Measurements from ENCODE around the gene RPL41.

RPL41 gene

DNA sequence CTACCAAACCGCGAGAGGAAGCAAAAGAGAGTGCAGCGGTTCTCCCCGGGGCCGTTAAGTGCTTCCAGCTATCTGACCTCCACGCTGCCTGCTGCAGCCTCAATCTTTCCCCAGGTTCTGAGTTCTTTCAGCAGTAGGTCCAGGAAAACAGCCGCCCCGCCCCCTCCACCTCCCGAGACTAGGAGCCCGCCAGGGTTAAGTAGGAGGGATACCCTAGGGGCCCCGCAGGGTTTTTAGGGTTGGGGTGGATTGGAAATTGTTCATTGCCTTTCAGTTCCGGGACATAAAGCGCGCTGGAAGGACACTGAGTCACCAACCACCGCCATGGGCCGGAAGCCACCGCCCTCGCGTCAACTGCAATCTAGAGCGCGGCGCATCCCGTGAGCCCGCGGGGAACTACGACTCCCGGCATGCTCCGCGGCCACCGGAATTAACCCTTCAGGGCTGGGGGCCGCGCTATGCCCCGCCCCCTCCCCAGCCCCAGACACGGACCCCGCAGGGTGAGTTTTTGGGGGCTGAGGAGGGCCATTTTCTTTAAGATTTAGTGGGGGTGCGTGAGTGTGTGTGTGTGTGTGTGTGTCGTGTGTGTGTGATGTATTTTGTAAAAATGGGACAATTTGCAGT lies 35.8 kb downstream of the RPL41 start, which contains the start of gene MYL6B (continued):
- TF ChIP-seq, protein P1, sequence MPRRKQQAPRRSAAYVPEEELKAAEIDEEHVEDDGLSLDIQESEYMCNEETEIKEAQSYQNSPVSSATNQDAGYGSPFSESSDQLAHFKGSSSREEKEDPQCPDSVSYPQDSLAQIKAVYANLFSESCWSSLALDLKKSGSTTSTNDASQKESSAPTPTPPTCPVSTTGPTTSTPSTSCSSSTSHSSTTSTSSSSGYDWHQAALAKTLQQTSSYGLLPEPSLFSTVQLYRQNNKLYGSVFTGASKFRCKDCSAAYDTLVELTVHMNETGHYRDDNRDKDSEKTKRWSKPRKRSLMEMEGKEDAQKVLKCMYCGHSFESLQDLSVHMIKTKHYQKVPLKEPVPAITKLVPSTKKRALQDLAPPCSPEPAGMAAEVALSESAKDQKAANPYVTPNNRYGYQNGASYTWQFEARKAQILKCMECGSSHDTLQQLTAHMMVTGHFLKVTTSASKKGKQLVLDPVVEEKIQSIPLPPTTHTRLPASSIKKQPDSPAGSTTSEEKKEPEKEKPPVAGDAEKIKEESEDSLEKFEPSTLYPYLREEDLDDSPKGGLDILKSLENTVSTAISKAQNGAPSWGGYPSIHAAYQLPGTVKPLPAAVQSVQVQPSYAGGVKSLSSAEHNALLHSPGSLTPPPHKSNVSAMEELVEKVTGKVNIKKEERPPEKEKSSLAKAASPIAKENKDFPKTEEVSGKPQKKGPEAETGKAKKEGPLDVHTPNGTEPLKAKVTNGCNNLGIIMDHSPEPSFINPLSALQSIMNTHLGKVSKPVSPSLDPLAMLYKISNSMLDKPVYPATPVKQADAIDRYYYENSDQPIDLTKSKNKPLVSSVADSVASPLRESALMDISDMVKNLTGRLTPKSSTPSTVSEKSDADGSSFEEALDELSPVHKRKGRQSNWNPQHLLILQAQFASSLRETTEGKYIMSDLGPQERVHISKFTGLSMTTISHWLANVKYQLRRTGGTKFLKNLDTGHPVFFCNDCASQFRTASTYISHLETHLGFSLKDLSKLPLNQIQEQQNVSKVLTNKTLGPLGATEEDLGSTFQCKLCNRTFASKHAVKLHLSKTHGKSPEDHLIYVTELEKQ (tag by site-specific recombination; IDR thresholded peaks at IDR 0.05; ENCODE audit: borderline replicate concordance): peak; percentile 11; the same call in 1 of the 2 replicates
- TF ChIP-seq SP3 (tag by site-specific recombination; IDR thresholded peaks at IDR 0.05): peak; percentile 94
- TF ChIP-seq, protein P2, sequence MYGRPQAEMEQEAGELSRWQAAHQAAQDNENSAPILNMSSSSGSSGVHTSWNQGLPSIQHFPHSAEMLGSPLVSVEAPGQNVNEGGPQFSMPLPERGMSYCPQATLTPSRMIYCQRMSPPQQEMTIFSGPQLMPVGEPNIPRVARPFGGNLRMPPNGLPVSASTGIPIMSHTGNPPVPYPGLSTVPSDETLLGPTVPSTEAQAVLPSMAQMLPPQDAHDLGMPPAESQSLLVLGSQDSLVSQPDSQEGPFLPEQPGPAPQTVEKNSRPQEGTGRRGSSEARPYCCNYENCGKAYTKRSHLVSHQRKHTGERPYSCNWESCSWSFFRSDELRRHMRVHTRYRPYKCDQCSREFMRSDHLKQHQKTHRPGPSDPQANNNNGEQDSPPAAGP (tag by site-specific recombination; IDR thresholded peaks at IDR 0.05): peak; percentile 75; the same call in 1 of the 2 replicates
- peak; percentile 69; the same call in 1 of the 2 replicates for TF ChIP-seq ZBTB48 (tag by site-specific recombination; IDR thresholded peaks at IDR 0.05)
- TF ChIP-seq ZFP37 (tag by site-specific recombination; IDR thresholded peaks at IDR 0.05): 0 out of 2 replicates have a peak, but pooled peaks have one; percentile 25
- TF ChIP-seq ZNF501 (tag by site-specific recombination; IDR thresholded peaks at IDR 0.05): peak; percentile 64
- TF ChIP-seq ZNF324 (tag by site-specific recombination; IDR thresholded peaks at IDR 0.05): peak; percentile 66
- TF ChIP-seq ZNF600 (tag by site-specific recombination; IDR thresholded peaks at IDR 0.05): 0 out of 2 replicates have a peak, but pooled peaks have one; percentile 13
- TF ChIP-seq, protein P3, sequence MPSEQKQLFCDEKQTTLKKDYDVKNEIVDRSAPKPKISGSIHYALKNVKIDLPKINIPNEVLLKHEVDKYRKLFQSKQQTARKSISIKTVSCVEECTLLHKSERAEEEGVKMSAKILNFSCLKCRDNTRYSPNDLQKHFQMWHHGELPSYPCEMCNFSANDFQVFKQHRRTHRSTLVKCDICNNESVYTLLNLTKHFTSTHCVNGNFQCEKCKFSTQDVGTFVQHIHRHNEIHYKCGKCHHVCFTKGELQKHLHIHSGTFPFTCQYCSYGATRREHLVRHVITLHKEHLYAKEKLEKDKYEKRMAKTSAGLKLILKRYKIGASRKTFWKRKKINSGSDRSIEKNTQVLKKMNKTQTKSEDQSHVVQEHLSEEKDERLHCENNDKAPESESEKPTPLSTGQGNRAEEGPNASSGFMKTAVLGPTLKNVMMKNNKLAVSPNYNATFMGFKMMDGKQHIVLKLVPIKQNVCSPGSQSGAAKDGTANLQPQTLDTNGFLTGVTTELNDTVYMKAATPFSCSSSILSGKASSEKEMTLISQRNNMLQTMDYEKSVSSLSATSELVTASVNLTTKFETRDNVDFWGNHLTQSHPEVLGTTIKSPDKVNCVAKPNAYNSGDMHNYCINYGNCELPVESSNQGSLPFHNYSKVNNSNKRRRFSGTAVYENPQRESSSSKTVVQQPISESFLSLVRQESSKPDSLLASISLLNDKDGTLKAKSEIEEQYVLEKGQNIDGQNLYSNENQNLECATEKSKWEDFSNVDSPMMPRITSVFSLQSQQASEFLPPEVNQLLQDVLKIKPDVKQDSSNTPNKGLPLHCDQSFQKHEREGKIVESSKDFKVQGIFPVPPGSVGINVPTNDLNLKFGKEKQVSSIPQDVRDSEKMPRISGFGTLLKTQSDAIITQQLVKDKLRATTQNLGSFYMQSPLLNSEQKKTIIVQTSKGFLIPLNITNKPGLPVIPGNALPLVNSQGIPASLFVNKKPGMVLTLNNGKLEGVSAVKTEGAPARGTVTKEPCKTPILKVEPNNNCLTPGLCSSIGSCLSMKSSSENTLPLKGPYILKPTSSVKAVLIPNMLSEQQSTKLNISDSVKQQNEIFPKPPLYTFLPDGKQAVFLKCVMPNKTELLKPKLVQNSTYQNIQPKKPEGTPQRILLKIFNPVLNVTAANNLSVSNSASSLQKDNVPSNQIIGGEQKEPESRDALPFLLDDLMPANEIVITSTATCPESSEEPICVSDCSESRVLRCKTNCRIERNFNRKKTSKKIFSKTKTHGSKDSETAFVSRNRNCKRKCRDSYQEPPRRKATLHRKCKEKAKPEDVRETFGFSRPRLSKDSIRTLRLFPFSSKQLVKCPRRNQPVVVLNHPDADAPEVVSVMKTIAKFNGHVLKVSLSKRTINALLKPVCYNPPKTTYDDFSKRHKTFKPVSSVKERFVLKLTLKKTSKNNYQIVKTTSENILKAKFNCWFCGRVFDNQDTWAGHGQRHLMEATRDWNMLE (tag by site-specific recombination; conservative IDR thresholded peaks at IDR 0.05; ENCODE audit: low read depth): peak; percentile 68; the same call in 1 of the 2 replicates
- TF ChIP-seq, protein P4, sequence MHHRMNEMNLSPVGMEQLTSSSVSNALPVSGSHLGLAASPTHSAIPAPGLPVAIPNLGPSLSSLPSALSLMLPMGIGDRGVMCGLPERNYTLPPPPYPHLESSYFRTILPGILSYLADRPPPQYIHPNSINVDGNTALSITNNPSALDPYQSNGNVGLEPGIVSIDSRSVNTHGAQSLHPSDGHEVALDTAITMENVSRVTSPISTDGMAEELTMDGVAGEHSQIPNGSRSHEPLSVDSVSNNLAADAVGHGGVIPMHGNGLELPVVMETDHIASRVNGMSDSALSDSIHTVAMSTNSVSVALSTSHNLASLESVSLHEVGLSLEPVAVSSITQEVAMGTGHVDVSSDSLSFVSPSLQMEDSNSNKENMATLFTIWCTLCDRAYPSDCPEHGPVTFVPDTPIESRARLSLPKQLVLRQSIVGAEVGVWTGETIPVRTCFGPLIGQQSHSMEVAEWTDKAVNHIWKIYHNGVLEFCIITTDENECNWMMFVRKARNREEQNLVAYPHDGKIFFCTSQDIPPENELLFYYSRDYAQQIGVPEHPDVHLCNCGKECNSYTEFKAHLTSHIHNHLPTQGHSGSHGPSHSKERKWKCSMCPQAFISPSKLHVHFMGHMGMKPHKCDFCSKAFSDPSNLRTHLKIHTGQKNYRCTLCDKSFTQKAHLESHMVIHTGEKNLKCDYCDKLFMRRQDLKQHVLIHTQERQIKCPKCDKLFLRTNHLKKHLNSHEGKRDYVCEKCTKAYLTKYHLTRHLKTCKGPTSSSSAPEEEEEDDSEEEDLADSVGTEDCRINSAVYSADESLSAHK (tag by site-specific recombination; IDR thresholded peaks at IDR 0.05): no peak
- TF ChIP-seq, protein P5, sequence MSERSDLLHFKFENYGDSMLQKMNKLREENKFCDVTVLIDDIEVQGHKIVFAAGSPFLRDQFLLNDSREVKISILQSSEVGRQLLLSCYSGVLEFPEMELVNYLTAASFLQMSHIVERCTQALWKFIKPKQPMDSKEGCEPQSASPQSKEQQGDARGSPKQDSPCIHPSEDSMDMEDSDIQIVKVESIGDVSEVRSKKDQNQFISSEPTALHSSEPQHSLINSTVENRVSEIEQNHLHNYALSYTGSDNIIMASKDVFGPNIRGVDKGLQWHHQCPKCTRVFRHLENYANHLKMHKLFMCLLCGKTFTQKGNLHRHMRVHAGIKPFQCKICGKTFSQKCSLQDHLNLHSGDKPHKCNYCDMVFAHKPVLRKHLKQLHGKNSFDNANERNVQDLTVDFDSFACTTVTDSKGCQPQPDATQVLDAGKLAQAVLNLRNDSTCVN (tag by site-specific recombination; optimal IDR thresholded peaks at IDR 0.05): peak; percentile 63
- TF ChIP-seq, protein P6, sequence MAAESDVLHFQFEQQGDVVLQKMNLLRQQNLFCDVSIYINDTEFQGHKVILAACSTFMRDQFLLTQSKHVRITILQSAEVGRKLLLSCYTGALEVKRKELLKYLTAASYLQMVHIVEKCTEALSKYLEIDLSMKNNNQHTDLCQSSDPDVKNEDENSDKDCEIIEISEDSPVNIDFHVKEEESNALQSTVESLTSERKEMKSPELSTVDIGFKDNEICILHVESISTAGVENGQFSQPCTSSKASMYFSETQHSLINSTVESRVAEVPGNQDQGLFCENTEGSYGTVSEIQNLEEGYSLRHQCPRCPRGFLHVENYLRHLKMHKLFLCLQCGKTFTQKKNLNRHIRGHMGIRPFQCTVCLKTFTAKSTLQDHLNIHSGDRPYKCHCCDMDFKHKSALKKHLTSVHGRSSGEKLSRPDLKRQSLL (tag by site-specific recombination; IDR thresholded peaks at IDR 0.05): peak; percentile 71; the same call in 1 of the 2 replicates
- TF ChIP-seq, protein P7, sequence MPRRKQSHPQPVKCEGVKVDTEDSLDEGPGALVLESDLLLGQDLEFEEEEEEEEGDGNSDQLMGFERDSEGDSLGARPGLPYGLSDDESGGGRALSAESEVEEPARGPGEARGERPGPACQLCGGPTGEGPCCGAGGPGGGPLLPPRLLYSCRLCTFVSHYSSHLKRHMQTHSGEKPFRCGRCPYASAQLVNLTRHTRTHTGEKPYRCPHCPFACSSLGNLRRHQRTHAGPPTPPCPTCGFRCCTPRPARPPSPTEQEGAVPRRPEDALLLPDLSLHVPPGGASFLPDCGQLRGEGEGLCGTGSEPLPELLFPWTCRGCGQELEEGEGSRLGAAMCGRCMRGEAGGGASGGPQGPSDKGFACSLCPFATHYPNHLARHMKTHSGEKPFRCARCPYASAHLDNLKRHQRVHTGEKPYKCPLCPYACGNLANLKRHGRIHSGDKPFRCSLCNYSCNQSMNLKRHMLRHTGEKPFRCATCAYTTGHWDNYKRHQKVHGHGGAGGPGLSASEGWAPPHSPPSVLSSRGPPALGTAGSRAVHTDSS (tag by site-specific recombination; IDR thresholded peaks at IDR 0.05): peak; percentile 9; the same call in 1 of the 2 replicates
- TF ChIP-seq KLF16 (tag by site-specific recombination; IDR thresholded peaks at IDR 0.05): peak; percentile 95
- TF ChIP-seq ZFP69B (tag by site-specific recombination; IDR thresholded peaks at IDR 0.05): peak; percentile 56
- TF ChIP-seq, protein P8, sequence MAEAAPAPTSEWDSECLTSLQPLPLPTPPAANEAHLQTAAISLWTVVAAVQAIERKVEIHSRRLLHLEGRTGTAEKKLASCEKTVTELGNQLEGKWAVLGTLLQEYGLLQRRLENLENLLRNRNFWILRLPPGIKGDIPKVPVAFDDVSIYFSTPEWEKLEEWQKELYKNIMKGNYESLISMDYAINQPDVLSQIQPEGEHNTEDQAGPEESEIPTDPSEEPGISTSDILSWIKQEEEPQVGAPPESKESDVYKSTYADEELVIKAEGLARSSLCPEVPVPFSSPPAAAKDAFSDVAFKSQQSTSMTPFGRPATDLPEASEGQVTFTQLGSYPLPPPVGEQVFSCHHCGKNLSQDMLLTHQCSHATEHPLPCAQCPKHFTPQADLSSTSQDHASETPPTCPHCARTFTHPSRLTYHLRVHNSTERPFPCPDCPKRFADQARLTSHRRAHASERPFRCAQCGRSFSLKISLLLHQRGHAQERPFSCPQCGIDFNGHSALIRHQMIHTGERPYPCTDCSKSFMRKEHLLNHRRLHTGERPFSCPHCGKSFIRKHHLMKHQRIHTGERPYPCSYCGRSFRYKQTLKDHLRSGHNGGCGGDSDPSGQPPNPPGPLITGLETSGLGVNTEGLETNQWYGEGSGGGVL (tag by site-specific recombination; IDR thresholded peaks at IDR 0.05): peak; percentile 16; the same call in 1 of the 2 replicates
- TF ChIP-seq, protein P9, sequence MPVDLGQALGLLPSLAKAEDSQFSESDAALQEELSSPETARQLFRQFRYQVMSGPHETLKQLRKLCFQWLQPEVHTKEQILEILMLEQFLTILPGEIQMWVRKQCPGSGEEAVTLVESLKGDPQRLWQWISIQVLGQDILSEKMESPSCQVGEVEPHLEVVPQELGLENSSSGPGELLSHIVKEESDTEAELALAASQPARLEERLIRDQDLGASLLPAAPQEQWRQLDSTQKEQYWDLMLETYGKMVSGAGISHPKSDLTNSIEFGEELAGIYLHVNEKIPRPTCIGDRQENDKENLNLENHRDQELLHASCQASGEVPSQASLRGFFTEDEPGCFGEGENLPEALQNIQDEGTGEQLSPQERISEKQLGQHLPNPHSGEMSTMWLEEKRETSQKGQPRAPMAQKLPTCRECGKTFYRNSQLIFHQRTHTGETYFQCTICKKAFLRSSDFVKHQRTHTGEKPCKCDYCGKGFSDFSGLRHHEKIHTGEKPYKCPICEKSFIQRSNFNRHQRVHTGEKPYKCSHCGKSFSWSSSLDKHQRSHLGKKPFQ (tag by site-specific recombination; IDR thresholded peaks at IDR 0.05): 0 out of 2 replicates have a peak, but pooled peaks have one; percentile 11

Measured in HEK293 (cell line).